NCI-H82 (cell line): Measurements from ENCODE around the gene SPNS3.

Experiments
- DNase-seq: peaks from one replicate; lab custom pipeline; 2025; lab: John Stamatoyannopoulos, UW

Gene SPNS3

DNA sequence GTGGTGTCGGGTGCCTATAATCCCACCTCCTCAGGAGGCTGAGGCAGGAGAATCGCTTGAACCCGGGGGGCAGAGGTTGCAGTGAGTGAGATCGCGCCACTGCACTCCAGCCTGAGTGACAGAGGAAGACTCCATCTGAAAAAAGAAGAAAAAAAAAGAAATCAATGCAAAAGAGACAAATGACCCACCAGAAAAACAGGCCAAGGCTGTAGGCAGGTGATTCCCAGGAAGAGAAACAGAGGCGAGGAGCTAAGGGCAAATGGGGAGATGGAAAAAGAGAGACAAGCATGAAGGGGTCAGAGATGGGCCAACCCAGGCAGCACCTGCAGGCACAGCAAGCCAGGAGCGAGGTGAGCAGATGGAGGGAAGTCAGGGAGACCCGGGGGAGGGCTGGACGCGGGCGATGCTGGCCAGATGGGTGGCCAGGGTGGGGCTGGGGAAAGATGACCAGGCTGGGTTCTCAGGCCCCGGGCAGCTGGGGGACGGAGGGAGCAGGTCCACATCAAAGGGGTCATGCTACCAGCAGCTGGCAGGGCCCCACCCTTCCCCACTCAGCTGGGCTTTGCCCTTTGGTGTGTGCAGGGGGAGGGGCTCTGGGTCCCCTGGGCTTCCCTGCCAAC, 95.9 kb downstream of the SPNS3 start:
- no peak for DNase-seq

DNA sequence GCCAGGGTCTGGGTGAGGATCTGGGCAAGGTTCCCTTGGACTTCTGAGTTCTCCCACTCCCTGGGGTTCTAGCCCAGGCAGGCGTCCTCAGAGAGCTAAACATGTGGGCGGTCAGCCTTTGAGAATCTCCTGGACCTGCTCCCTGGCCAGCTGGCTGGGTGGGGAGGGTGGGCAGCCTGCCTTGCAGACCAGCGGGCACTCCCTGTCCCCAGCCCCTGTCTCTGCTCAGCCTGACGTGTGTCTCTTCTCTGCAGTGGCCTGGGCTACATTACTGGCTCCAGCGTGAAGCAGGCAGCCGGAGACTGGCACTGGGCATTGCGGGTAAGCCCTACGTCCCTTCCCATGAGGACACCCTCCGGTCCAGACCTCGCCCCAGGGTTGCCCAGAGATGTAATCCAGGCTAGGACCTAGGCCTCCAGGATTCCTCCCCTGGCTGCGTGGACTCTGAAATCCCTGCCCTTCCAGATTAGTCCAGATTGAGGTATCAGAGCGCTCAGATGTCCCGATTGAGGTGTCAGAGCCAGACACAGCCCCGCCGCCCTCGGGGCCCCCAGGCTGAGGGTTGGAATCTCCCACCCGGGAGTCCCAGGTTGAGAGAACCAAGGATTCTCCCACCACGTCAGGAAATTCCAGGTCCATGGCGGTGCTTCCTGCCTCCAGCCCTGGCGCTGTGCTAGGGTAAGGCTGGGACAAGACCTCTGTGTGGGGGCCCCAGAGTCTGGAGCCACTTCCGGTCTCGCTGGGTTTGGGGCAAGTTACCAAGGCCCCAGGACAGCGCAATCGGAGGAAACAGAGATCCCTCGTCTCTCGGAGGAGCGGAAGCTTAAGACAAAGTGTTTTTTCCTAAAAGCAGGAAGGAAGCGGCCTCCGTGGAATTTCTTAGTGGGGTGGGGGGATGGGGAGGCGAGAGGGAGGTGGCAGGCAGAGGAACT, 97.3 kb downstream of the SPNS3 start:
- no peak for DNase-seq

DNA sequence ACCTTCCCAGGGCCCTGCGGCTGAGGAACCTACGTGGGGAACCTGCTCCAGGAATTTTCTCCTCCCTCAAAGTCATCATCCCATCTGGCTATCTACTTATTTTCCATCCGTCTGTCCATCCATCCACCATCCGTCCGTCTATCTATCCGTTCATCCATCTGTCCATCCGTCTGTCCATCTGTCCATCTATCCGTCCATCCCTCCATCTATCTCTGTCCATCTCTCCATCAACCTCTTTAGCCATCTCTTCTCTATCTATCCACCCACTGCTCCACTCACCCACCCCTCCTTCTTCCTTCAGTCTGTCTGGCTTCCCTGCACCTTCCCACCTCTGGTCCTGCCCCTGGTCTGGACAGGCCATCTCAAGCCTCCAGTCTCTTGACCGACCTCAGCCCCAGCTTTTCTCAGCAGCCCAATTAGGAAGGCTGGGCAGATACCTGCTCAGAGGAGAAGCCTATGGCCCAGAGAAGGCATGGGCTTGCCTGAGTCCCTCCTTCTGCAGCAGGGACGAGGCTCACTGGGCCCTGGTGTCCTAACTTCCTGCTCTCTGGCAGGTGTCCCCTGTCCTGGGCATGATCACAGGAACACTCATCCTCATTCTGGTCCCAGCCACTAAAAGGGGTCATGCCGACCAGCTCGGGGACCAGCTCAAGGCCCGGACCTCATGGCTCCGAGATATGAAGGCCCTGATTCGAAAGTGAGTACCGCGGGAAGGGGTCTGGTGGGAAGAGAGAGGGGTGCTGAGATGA, 98.4 kb downstream of the SPNS3 start:
- peak; percentile 38 for DNase-seq

DNA sequence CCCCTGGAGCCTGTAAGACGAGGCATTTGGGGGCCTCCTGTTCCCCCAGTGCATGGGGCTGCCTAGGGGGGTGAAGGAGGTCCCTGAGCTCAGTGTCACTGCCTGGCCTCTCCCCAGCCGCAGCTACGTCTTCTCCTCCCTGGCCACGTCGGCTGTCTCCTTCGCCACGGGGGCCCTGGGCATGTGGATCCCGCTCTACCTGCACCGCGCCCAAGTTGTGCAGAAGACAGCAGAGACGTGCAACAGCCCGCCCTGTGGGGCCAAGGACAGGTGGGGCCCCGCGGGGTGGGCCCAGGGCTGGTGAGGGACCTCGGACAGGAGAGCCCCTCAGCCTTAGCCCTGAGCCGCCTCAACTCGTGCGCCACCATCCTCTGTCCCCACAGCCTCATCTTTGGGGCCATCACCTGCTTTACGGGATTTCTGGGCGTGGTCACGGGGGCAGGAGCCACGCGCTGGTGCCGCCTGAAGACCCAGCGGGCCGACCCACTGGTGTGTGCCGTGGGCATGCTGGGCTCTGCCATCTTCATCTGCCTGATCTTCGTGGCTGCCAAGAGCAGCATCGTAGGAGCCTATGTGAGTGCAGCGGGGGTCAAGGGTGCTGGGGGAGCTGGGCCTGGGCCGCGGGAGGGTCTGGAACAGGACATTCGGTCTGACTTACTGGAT, 99.3 kb downstream of the SPNS3 start:
- peak; percentile 63 for DNase-seq

DNA sequence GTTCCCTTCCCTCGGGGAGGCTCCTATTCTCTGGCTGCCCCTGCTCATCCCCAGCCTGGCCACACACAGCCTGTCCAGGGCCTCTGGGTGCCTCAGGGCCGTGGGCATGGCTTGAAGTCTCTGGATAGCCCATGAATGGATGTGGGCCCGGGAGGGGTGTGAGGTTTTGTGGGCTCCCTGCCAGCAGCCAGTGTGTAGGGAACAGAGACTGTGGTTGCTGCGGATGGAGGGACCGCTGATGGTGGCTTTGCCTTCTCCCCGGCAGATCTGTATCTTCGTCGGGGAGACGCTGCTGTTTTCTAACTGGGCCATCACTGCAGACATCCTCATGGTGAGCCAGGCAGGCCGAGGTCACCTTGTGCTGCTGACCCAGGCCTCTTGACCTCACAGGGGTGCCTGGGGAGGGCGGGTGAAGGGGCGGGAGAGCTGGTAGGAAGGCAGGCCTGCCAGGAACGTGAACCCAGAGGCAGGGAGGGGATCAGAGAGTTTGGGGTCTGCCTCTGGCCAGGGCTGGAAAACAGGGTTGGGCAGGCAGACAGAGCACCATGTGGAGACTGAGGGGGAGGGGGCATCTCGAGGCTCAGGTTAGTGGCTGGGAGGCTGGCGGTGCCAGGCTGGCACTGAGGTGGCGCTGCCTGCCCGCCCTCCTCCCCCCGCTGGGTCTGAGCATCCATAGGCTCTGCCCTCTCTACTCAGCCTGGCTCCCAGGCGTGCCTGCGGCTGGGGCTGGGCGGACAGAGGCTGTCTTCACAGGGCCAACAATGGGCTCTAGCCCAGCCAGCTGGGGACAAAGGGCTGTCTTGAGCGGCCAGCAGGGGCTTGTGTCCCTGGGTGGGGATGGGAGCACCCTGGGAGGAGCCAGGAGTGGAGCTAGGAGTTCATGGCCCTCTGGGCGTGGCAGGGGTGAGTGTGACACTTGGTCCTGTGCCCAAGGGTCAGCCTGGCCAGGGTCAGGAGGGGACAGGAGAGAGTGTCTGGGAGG, 100.1 kb downstream of the SPNS3 start:
- DNase-seq = peak; percentile 63

DNA sequence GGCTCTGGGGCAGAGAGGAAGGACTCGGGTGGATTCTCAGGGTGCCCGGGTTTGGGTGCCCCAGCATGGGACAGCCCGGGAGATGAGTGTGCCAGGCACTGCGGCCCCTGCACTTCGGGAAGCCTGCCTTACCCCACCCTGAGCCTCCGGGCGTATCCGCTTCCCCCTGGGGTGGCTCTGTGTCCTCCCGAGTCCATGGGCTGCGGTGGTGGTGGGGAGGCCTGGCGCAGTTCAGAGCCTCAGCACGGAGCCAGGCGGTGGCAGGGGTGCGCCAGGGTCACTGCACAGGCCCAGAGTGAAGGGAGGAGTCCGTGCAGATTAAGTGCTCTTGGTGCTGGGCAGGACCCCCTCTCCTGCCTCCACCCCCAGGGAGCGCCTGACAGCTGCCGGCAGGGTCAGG, 100.8 kb downstream of the SPNS3 start:
- DNase-seq = peak; percentile 68

DNA sequence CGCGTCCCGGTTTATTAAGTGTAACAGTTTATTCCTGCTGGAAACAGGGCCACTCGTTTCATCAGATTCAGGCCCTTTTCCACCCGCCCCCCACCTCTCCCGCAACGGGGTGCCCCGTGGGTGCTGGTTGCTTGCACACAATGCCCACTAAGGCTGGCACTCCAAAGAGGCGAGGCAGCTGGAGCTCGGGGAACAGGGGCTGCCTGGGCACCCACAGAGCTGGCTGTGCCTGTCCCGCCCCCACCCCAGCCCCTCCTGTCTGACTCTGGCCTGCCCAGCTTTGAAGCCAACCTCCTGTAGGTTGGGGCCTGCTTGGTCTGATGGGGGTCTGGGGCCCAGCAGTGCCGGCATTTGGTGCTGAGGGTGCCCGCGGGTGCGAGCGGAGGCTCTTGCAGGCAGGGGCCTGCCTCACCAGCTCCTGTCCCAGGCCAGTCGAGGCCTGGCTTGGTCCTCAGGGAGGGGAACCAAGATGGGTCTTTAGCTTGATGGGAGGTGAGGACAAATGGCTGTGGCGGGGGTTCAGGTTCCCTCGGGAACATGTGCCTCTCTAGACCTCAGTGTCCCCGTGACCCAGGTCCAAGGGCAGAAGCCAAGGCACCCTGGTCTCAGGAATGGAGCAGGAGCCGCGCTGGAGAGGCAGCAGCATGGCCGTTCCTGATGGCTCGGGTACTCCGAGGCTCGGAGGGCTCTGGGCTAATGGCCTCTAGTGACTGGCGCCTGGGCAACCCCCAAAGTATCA, 101.4 kb downstream of the SPNS3 start:
- DNase-seq = peak; percentile 74

DNA sequence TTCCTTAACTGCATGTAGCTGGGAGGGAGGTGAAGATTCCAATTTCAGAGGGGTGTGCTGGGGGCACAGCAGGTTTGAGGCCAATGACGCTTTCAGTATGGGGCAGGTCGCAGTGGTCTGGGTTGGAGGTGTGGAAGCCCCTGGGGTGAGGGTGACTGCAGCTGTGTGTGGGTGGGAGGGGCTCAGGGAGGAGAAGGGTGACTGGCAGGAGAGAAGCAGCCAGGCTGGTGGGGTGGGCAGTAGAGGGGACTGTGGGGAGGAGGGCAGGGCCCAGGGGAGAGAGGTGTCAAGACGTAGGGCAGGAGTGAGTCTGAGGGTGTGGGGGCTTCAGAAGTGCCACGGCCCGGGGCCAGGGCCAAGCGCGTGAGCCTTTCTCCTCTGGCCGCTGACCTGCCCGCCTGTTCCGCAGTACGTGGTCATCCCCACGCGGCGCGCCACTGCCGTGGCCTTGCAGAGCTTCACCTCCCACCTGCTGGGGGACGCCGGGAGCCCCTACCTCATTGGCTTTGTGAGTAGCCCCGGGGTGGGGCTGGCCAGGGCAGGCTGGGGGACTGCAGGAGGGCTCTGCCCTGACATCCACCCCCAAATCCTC, 102.0 kb downstream of the SPNS3 start:
- peak; percentile 76 for DNase-seq

DNA sequence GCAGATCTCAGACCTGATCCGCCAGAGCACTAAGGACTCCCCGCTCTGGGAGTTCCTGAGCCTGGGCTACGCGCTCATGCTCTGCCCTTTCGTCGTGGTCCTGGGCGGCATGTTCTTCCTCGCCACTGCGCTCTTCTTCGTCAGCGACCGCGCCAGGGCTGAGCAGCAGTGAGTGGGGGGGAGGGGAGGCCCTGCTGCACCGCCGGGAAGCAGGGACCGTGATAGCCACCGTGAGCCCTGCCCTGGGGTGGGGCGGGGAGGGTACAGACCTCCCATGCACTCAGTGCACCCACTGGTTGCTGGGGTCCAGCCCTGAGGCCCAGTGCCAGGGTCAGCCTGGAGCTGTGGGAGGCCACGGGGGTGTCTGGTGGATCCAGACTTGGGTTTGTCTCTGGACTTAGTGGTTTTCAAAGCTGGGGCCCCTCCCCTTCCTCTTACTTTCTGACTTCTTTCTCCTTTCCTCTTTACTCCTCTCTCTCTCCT, 102.6 kb downstream of the SPNS3 start:
- peak; percentile 76 for DNase-seq

DNA sequence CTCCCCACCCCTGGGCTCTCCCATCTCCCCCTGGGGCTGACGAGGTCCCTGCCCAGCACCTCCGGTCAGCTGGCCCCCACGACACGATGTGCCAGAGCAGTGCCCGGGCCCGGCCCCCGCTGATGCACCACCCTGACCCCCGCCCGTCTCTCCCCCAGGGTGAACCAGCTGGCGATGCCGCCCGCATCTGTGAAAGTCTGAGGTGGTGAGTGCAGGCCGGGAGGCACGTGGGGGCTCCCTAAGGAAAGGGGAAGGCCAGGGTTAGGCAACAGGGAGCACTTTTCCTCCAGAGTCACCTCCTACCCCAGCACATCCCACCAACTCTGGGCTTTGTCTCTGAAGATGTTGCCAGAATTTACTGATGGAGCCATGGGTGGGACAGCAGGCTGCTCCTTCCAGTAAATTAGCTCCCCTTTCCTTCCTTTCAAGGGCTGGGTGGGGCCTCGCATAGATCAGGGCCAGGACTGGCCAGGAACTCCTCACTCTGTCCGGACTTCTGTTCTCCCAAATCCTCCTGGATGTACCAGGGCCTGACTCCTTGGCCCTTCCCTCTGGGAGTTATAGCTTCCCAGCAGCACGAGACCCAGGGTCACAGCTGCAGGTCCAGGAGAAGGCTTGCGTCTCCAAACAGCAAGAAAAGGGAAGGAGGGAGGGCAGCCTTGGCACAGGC, 103.1 kb downstream of the SPNS3 start:
- DNase-seq = peak; percentile 63
